Liver (tissue), 3 donors: Measurements from ENCODE around the gene CDCA3.

ENCODE experiments used
- CTCF ChIP-seq: fragments of 150-350 bp; IDR thresholded peaks from 2 replicates; pipeline ENCODE4 v1.5.1; 2017; ENCODE audit warnings: improper control_type of control experiment, low read depth, low read length; ENCODE audit not compliant: missing input control
- GABPA ChIP-seq, 2 donors: IDR thresholded peaks in 1 of 2; conservative IDR thresholded peaks in 1 of 2; 2 replicates each; pipeline ENCODE4 v1.6.1; 2016; ENCODE audit warnings: antibody characterized with exemption in 2 of 2, mild to moderate bottlenecking in 1 of 2, moderate library complexity in 1 of 2
- JUND ChIP-seq, 2 donors: IDR thresholded peaks; 2 replicates each; pipeline ENCODE4 v1.6.1; 2016; ENCODE audit warnings: antibody characterized with exemption in 2 of 2
- NR2F2 ChIP-seq: IDR thresholded peaks from 2 replicates; pipeline ENCODE4 v1.6.1; 2016; ENCODE audit warnings: antibody characterized with exemption
- RAD21 ChIP-seq, 2 donors: IDR thresholded peaks; 2 replicates each; pipeline ENCODE4 v1.6.1; 2016; ENCODE audit warnings: antibody characterized with exemption in 2 of 2, mild to moderate bottlenecking in 2 of 2
- REST ChIP-seq: IDR thresholded peaks from 2 replicates; pipeline ENCODE4 v1.6.1; 2016; ENCODE audit warnings: antibody characterized with exemption, mild to moderate bottlenecking
- SP1 ChIP-seq: IDR thresholded peaks from 2 replicates; pipeline ENCODE4 v1.6.1; 2018; ENCODE audit warnings: antibody characterized with exemption, mild to moderate bottlenecking
- TAF1 ChIP-seq: conservative IDR thresholded peaks from 2 replicates; pipeline ENCODE4 v1.6.1; 2016; ENCODE audit warnings: antibody characterized with exemption, mild to moderate bottlenecking
- YY1 ChIP-seq: IDR thresholded peaks from 2 replicates; pipeline ENCODE4 v1.6.1; 2016; ENCODE audit warnings: antibody characterized with exemption, mild to moderate bottlenecking
- ZBTB33 ChIP-seq: IDR thresholded peaks from 2 replicates; pipeline ENCODE4 v1.6.1; 2016; ENCODE audit warnings: antibody characterized with exemption
- TF ChIP-seq, protein P1 (sequence below): IDR thresholded peaks from 2 replicates; pipeline ENCODE4 v1.6.1; 2016; ENCODE audit warnings: antibody characterized with exemption
- TF ChIP-seq, protein P2 (sequence below): IDR thresholded peaks from 2 replicates; pipeline ENCODE4 v1.6.1; 2016; ENCODE audit warnings: antibody characterized with exemption
- donor health status: healthy.
- donor health status: healthy.

DNA sequence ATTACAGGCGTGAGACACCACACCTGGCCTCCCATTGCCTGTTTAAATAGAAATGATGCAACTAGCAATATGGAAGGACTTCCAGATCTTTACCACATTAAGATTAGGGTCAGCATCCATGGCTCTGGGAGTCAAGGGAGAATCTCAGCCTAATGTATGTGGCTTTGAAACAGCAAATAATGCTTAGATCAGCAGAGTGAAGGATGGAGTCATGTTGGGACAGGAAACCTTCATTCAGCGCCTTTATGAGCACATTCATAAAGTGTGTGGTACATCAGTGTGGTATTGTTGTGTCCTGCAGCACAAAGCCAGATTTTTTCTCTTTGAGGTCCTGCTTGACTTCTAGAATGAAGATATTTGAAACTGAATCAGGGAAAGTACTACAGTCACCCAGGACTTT is 37.3 kb upstream of the CDCA3 start:
- TF ChIP-seq CTCF, result no peak
- TF ChIP-seq ZBTB33, result no peak
- TF ChIP-seq TAF1, result no peak
- TF ChIP-seq, protein P1, sequence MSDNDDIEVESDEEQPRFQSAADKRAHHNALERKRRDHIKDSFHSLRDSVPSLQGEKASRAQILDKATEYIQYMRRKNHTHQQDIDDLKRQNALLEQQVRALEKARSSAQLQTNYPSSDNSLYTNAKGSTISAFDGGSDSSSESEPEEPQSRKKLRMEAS, result no peak
- TF ChIP-seq, protein P2, sequence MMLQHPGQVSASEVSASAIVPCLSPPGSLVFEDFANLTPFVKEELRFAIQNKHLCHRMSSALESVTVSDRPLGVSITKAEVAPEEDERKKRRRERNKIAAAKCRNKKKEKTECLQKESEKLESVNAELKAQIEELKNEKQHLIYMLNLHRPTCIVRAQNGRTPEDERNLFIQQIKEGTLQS, result no peak
- TF ChIP-seq SP1, result no peak
- TF ChIP-seq YY1, result no peak
- no peak for TF ChIP-seq NR2F2
- TF ChIP-seq REST, result no peak
- TF ChIP-seq JUND (IDR thresholded peaks at IDR 0.05), result no peak
- TF ChIP-seq GABPA (IDR thresholded peaks at IDR 0.05 in 1 of 2, conservative IDR thresholded peaks at IDR 0.05 in 1 of 2), result no peak
- no peak for TF ChIP-seq RAD21 (IDR thresholded peaks at IDR 0.05)
